Measurements from ENCODE around the gene POTEG.
"Not testable (repeated sequence)": the region's sequence is repeated elsewhere in the genome, so short reads cannot be mapped to it uniquely, and the experiment has no call there.

DNA sequence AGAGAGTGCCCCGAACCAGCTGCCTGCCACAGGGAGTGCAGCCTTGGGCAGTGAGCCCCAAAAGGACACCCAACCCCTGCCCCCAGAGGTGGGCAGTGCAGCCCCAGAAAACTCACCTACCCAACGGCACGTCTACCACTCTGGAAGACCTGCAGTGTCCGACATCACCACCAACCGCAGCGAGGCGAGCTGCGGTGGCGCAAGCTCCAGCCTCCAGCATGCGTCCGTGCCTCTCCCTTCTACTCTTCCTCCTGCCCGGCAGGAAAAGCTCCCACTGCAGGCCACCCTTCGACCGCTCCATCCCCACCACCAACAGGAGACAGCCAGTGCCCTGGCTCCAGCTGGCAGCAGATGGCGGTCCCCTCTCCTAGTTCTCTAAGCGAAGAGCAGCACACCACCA lies 47.3 kb upstream of the POTEG start:
- TF ChIP-seq, protein P1, sequence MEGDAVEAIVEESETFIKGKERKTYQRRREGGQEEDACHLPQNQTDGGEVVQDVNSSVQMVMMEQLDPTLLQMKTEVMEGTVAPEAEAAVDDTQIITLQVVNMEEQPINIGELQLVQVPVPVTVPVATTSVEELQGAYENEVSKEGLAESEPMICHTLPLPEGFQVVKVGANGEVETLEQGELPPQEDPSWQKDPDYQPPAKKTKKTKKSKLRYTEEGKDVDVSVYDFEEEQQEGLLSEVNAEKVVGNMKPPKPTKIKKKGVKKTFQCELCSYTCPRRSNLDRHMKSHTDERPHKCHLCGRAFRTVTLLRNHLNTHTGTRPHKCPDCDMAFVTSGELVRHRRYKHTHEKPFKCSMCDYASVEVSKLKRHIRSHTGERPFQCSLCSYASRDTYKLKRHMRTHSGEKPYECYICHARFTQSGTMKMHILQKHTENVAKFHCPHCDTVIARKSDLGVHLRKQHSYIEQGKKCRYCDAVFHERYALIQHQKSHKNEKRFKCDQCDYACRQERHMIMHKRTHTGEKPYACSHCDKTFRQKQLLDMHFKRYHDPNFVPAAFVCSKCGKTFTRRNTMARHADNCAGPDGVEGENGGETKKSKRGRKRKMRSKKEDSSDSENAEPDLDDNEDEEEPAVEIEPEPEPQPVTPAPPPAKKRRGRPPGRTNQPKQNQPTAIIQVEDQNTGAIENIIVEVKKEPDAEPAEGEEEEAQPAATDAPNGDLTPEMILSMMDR (IDR thresholded peaks at IDR 0.05; ENCODE audit: insufficient read depth, low read length), result not testable (repeated sequence)
- not testable (repeated sequence) for TF ChIP-seq POLR2AphosphoS5, GABPA (IDR thresholded peaks at IDR 0.05; ENCODE audit: low read depth)
- TF ChIP-seq, protein P2, sequence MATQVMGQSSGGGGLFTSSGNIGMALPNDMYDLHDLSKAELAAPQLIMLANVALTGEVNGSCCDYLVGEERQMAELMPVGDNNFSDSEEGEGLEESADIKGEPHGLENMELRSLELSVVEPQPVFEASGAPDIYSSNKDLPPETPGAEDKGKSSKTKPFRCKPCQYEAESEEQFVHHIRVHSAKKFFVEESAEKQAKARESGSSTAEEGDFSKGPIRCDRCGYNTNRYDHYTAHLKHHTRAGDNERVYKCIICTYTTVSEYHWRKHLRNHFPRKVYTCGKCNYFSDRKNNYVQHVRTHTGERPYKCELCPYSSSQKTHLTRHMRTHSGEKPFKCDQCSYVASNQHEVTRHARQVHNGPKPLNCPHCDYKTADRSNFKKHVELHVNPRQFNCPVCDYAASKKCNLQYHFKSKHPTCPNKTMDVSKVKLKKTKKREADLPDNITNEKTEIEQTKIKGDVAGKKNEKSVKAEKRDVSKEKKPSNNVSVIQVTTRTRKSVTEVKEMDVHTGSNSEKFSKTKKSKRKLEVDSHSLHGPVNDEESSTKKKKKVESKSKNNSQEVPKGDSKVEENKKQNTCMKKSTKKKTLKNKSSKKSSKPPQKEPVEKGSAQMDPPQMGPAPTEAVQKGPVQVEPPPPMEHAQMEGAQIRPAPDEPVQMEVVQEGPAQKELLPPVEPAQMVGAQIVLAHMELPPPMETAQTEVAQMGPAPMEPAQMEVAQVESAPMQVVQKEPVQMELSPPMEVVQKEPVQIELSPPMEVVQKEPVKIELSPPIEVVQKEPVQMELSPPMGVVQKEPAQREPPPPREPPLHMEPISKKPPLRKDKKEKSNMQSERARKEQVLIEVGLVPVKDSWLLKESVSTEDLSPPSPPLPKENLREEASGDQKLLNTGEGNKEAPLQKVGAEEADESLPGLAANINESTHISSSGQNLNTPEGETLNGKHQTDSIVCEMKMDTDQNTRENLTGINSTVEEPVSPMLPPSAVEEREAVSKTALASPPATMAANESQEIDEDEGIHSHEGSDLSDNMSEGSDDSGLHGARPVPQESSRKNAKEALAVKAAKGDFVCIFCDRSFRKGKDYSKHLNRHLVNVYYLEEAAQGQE (IDR thresholded peaks at IDR 0.05; ENCODE audit: insufficient replicate concordance, low read depth), result not testable (repeated sequence)

All from HL-60 (cell line).